HG03175 (cell line): Measurements from ENCODE around the gene CEMIP.
A peak's percentile ranks its signal among the peaks of the same experiment; 100 is the strongest.

ENCODE experiments used
- ATAC-seq: cut with Tn5 transposase; IDR thresholded peaks from one replicate; pipeline ENCODE4 v1.9.1; 2021; ENCODE audit warnings: mild to moderate bottlenecking, moderate library complexity; ENCODE audit not compliant: unreplicated experiment

CEMIP gene

DNA sequence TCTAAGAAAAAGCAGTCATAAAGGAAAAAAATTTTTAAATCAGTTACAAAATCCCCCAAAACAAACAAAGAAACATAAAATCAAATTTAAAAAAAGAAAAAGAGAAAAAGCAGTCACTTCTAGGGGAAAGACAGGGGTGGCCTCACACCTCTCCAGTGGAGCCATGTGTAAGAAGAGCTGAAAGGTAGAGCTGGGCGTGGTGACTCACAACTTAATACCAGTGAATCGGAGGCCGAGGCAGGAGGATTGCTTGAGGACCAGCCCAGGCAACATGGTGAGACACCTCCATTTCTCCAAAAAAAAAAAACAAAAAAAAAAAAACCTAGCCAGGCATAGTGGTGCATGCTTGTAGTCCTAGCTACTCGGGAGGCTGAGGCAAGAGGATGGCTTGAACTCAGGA lies 195.7 kb downstream of the CEMIP start:
- no peak for ATAC-seq

DNA sequence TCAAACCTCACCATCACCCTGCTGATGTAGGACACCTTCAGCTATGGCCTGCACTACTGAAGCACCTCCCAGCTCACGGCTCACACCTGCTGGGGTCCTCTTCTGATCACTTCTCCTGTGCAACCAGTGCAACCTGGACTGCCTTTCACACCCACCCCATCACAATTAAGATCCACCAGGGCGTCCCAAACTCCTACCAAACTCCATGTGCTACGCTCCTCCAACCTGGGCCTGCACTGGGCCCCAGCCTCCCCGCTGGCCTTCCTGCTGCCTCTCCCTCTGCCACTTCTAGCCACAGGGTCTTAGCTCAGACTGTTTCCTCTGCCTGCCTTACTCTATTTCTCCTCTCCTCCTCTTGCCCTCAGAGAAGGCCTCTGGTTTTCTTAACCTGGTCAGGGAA lies 197.7 kb downstream of the CEMIP start:
- no peak for ATAC-seq

DNA sequence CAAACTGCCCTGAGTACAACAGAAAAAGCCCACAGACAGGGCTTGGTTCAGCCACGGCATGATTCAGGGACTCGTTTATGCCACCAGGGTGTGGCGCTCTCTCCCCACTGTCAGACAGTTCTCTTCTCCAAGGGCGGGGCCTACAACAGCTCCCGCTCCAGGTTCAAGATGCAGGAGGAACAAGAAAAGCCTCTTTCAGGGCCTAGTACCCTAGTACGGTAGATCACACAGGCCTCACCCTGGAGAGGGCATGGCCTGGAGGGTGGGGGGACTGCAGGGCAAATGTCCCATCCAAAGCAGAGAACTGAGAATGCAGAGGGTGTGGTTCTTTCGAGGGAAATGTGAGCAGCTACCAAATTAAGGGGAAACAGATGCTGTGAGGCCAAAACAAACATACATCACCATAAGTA lies 198.5 kb downstream of the CEMIP start:
- ATAC-seq: peak; percentile 57

DNA sequence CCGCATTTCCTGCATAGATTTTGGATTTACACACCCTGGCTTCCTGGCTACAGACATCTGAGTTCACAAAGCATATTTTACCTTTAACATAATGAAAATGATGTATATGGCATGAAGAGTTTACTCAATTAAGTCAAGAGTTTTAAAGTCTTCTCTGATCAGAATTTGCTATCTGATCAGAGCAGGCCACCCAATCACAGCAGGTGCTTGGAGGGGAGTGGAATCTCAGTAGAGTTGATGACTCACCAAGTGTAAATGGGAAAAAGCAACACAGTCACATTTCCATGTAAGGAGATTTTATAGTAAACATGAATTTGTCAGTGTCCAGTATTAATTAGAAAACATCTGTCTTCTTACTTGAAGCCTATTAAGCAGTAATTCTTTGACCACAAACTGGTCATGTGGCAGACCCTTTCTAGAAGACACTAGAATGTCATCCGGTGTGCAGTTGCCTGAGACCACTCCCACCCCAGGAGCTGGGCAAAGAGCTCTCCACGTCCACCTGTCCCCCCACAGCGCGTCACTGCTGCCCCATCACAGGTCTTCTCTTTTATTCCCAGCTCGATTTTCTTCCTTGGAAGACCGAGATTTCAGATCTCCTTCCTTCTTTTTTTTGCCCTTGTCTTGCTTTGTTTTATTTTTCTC lies 199.6 kb downstream of the CEMIP start:
- no peak for ATAC-seq

DNA sequence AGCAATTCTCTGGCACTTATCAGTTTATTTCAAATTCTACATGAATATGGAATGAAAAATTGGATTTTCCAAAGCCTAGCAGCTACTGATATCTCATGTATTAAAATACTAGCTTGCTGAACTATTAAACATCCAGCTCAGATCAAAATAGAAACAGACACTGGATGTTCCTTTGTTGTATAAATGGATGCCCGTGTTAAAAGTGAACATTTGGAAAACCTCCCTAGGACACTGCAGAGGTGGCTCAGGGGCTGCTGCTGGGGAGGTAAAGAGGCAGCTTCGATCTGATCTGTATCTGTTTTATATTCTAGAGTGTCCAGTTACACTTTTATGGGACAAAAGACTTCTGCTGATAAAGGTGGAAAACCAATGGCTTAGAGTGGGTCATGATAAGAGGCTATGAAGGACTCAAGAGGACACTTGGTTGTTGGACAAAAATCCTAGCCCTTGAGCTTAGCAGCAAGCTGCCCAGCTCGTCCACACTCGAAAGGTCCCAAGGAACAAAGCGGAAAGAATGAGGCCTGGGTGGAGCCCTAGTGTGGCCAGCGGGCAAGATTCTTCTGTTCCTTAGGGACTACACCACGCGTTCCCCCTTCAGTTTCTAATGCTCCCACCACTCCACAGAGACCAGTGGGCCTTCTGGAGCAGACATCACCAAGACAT lies 200.5 kb downstream of the CEMIP start:
- no peak for ATAC-seq

DNA sequence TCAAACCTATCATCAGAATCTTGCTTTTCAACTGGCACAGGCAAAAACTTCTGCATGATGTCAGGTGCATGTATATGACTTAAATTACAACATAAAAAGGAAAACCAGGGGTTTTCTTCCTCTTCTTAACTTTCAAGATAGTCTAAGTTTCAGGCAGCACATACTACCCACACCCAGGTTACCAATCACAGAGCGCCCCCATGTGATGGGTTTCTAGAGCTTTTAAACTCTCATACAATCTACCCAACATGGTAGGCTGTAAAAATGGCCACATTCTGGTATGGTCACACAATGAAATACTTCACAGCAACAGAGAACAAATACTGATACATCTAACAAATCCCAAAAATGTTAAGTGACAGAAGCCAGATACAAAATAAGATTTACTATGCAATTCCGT lies 203.0 kb downstream of the CEMIP start:
- no peak for ATAC-seq

DNA sequence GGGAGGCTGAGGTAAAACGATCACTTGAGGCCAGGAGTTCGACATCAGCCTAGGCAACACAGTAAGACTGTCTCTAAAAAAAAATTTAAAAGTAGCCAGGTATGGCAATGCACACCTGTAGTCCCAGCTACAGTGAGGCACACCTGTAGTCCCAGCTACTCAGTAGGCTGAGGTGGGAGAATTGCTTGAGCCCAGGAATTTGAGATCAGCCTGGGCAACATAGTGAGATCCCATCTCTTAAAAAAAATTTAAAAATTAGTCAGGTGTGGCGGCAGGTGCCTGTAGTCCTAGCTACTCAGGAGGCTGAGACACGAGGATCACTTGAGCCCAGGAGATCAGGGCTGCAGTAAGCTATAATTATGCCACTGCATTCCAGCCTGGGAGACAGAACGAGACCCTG lies 203.7 kb downstream of the CEMIP start:
- ATAC-seq: no peak

DNA sequence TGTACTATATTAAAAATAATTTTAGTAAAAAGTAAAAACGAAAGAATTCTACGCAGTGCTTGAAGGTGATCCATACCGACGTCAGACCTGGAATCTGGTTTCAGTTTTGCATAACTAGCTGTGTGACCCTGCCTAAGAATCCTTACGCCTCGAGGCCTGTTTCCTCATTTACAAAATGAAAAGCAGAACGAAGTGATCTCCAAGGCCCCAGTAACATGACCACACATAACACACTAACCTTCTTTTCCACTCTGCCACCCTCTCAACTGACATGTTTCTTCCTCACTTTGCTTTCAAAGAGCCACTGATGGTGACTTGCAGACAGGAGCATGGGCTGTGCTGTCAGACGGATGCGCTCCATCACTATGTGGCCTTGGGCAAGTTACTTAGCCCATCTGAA lies 205.7 kb downstream of the CEMIP start:
- no peak for ATAC-seq

DNA sequence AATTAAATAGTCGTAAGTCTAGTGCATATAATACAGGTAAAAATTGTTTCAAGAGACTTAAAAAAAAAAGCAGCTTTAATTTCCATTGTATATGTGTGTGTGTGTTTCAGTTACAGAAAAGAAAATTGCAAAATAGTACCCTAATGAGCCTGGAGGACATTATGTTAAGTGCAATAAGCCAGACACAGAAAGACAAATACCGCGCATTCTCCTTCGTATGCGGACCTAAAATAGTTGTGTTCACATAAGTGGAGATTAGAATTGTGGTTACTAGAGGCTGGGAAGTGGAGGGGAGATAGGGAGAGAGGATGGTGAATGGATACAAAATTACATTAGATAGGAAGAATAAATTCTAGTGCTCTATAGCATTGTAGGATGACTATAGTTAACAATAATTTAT lies 206.8 kb downstream of the CEMIP start:
- no peak for ATAC-seq

DNA sequence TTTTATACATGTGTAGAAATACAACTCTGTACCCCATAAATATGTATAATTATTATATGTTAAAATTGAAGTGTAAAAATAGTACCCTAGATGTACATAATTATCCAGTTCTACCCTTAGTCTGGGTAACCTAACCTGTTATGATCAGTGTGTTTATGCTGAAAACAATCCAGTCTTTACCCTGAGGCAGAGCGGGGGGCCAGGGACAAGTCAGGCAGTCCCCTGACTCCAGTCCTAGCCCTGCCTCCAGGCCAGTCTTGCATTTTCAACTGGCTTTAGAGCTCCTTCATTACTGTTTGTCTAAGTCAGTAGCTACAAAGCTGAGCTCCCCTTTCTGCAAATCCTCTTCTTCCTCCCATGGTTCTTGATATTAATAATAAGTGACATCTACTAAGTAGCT lies 207.3 kb downstream of the CEMIP start:
- ATAC-seq: no peak

DNA sequence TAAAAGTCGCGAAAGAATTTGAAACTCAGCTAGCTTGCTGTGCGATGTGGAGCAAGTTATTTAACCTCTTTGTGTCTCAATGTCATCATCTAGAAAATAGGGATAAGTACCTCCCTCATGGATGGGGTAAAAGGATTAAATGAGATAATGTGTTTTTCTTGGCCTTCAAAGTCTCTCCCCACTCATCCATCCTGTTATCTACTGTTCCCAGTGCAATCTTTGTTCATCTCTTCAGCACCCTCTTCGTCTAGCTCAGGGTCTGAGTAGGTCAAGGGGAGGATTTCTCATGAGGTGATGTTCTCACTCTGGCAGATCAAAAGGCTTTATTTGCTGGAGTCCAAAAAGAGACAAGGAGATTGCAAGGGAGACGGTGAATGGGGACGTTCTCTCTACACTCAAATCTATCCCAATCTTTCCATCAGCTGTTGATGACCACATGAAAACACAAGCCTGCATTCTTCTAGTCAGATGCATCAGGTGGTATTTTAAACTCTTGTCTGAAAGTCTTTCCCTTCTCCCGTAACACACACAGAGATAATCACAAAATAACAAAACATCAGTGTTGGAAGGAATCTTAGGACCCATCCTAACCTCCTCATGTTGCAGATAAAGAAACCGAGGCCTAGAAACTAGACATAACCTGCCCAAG lies 209.1 kb downstream of the CEMIP start:
- no peak for ATAC-seq

DNA sequence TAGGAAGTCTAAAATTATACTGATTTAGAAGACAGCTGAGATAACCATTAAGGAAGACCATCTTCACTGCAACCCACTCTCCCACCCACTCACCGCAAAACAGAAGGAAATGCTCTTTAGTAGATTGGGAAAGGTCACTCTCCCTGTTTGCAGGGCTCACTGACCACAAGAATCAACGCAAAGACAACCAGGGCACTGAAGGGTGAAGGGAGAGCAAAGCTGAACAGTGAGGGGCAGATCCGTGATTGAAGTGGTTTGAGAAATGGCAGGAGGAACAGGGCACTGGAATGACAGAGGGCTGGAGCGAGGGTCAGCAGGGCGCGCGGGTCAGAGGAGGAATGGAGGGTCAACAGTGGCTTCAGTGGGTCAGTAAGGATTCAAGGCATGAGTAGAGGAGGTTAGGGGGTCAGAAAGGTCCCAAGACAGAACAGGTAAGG lies 209.9 kb downstream of the CEMIP start:
- ATAC-seq: no peak

DNA sequence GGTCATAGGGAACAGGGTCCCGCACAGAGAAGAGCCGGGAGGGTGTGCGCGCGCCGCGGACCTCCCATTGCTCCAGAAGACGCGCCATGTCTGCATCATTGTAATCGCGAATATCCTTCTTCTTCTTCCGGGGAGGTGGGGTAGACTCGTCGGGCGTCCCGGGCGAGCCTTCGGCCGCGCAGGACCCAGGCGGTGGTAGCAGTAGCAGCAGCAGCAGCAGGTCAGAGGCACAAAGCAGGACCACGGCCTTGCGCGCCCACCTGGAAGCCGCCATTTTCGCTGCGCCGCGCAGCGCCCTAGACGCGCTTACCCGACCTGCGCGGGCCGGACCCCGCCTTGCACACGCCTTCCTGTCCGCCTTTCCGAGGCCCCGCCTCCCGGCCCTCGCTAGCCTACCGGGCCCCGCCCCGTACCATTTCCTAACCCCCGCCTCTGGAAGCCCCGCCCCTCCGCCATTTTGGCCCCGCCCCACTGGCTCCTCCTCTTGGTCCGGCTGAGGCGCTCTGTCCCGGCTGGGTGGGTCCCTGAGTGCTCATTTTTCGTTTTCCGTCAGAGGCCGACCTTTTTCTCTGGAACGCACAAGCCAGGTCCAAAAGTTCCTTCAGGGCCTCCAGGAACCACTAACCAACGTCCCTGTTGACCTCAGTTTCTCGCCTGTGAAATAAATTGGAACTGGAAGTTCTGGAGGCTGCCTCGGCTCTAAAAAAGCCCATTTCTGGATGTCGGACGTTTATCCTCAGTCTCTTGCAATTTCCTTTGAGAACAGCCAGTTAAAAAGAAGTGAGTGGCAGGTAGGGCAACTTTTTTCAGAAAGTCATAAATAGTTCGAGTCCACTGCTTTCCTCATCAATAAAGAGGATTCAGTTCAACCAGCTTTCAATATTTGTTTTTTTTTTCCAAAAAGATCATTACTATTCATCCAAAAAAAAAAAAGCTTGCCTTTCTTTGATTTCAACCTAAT lies 210.6 kb downstream of the CEMIP start, which contains the start of gene MESD:
TSS of gene MESD (minus strand) at position 302 of the 961 bp plus-strand sequence. CDS start at position 274, 28 bp downstream.
- peak; percentile 97 for ATAC-seq

DNA sequence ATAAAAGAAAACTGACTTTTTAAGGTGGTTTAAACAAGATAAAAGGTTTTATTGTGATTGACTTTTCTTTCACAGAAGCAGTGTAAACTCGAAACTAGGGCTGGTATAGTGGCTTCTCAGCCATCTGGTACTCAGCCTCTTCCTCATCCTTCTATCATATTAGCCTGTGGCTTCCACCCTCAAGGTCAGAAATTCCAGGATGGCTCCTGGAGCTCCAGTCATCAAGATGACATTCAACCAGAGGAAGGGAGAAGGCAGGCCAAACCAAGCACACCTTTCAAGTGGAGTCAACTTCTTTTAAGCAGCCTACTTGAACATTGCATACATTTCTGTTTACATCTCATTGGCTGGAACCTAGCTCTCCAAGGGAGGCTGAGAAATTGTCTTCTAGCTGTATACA lies 211.8 kb downstream of the CEMIP start:
- ATAC-seq: no peak

DNA sequence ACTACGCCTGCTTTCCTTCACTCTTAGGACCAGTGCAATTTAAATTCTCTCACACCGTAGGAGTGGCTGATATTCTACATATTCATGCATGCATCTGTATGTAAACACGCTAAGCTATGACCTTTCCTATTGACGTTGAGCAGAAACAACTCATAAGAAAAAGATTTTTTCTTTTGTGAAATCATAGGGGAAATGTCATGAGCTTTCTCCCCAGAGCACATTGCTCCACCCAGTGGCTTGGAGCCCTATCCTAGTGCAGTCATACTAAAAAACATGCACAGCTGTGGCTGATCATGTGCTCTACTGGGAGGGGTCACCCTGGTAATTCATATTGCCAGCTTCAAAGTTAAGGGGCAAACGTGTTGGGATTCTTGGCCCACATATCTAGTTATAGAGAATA lies 212.3 kb downstream of the CEMIP start:
- no peak for ATAC-seq

DNA sequence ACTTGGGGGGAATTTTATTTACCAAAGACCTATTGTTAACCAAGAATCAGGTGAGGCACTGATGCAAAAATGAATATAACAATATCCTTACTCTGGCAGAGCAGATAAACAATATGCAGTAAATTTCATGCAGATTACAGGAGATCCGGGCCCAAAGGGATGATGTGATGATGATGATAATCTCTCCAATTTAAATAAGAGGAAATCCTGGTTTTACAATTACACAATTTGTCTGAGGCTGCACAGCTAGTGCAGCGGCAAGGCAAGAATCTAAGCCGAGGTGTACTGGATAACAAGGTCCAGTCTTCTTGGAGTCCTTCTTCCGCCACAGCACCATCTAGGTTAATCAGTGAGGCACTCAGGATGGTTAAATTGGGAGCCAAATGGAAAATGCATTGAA lies 212.8 kb downstream of the CEMIP start:
- ATAC-seq: no peak

DNA sequence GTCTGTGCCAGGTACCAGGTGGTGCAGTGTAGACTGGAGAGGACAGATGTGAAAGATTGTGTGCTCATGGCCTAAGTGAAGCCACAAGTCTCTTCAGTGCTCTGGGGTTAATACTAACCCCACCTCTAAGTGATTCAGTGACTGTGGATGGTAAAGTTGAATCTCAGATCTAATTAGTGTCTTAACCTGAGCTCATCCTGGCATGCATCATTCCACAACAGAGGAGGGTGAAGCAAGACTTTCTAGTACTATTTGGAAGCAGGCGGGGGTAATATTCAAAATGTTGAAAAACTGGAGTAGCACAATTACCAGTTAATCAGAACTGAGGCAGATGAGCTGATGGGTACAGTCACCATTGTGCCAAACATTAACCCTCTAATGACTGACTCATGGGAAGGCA lies 213.3 kb downstream of the CEMIP start:
- ATAC-seq: no peak

DNA sequence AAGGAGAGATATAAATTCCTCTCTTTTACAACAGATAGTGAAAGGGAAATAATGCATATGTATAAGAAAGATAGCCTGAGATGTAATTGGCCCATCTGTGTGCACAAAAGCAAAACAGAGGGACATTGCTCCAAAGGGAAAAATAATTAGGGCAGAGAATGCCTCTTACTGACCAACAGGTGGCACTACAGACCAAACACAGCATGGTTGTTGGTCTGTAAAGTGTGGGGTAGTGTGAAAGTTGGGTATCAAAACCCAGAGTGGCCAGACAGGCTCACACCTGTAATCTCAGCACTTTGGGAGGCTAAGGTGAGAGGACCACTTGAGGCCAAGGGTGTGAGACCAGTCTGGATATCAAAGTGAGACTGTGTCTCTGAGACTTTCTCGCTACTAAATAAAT lies 217.1 kb downstream of the CEMIP start:
- no peak for ATAC-seq

DNA sequence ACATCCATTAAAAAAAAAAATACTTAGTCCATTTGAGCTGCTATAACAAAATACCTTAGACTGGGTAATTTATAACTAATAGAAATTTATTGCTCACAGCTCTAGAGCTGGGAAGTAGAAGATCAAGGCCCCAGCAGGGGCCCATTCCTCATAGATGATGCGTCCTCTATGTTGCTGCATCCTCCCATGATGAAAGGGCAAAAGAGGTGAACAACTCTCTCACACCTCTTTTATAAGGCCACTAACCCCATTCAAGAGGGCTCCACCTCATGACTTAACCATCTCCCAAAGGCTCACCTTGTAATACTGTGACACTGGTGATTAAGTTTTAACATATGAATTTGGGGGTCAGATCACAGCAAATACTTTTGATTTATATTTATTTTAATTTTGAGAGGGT lies 218.5 kb downstream of the CEMIP start:
- no peak for ATAC-seq

DNA sequence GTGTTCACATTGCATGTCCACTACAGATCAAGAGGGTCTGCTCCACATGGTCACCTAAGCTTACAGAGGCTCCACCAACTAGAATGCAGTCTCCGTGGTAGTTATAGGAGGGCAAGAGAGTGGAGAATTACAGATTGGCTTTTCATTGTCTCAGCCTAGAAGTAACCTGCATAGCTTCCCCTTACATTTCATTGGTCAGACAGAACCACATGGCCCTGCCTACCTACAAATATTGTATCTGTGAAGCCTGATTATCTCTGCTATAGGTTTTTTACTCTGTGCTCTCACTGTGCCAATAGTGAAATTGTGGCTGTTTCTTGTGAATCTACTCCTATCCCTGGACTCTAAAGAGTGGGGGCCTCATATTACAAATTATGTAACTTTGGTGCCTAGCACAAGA lies 219.1 kb downstream of the CEMIP start:
- no peak for ATAC-seq

DNA sequence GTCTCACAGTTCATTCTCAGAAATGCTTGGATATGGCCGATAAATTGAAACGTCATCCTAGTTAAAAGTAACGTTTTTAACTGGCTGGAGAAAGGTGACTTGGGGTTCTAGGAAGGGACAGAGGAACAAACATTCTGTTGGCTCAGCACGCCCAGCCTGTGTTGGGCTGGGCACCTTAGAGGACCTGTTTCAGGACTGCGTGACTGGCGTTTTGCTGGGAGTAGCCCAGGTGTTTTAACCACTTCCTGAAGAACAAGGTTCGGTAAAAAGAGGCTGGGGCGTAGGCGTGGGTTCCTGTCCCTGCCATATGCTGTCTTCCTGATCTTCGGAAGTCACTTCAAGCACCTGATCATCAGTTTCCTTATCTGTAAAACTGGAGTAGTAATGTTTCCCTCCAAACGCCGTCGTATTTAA lies 220.5 kb downstream of the CEMIP start:
- peak; percentile 26 for ATAC-seq
